CD4-positive, alpha-beta T cell treated with Interleukin-6 for 4 hours (primary cell): ENCODE data around the gene DPP10.
"Not testable (repeated sequence)": the region's sequence is repeated elsewhere in the genome, so short reads cannot be mapped to it uniquely, and the experiment has no call there.

Source experiments
- DNase-seq: peaks from one replicate; pipeline ENCODE4 v3.0.0-alpha.2; 2020; ENCODE audit warnings: mixed read lengths

Gene DPP10

GRCh38 chr2:115314119-115314518 is 871.7 kb downstream of the DPP10 start:
- DNase-seq, result no peak

- DNase-seq, result no peak
Observed at GRCh38 chr2:115327061-115327460, 884.6 kb downstream of the DPP10 start.

GRCh38 chr2:115359550-115359949 is 917.1 kb downstream of the DPP10 start:
- no peak for DNase-seq

- DNase-seq, result no peak
Observed at GRCh38 chr2:115364093-115364492, 921.7 kb downstream of the DPP10 start.

GRCh38 chr2:115369400-115369799 is 927.0 kb downstream of the DPP10 start:
- no peak for DNase-seq

GRCh38 chr2:115374981-115375380 is 932.5 kb downstream of the DPP10 start:
- no peak for DNase-seq

- DNase-seq, result no peak
Observed at GRCh38 chr2:115384399-115384798, 942.0 kb downstream of the DPP10 start.

- DNase-seq, result no peak
Observed at GRCh38 chr2:115386465-115386864, 944.0 kb downstream of the DPP10 start.

- DNase-seq, result no peak
Observed at GRCh38 chr2:115389024-115389423, 946.6 kb downstream of the DPP10 start.

- DNase-seq, result no peak
Observed at GRCh38 chr2:115389898-115390565, 947.6 kb downstream of the DPP10 start.

GRCh38 chr2:115396579-115396978 is 954.1 kb downstream of the DPP10 start:
- DNase-seq, result no peak

- DNase-seq, result no peak
Observed at GRCh38 chr2:115400940-115401339, 958.5 kb downstream of the DPP10 start.

GRCh38 chr2:115412501-115412900 is 970.1 kb downstream of the DPP10 start:
- no peak for DNase-seq

- DNase-seq, result no peak
Observed at GRCh38 chr2:115413791-115414190, 971.4 kb downstream of the DPP10 start.

GRCh38 chr2:115414466-115414865 is 972.0 kb downstream of the DPP10 start:
- no peak for DNase-seq

GRCh38 chr2:115422004-115422634 is 979.7 kb downstream of the DPP10 start:
- no peak for DNase-seq

- no peak for DNase-seq
Observed at GRCh38 chr2:115427436-115427835, 985.0 kb downstream of the DPP10 start.

- not testable (repeated sequence) for DNase-seq
Observed at GRCh38 chr2:115440746-115441145, 998.3 kb downstream of the DPP10 start.

- DNase-seq, result no peak
Observed at GRCh38 chr2:115443539-115444185, 1001.2 kb downstream of the DPP10 start.

GRCh38 chr2:115460008-115460407 is 1017.6 kb downstream of the DPP10 start:
- DNase-seq, result no peak

- no peak for DNase-seq
Observed at GRCh38 chr2:115480741-115481140, 1038.3 kb downstream of the DPP10 start.

- DNase-seq, result no peak
Observed at GRCh38 chr2:115481842-115482241, 1039.4 kb downstream of the DPP10 start.

GRCh38 chr2:115483666-115484065 is 1041.2 kb downstream of the DPP10 start:
- DNase-seq, result no peak

GRCh38 chr2:115484486-115484885 is 1042.0 kb downstream of the DPP10 start:
- no peak for DNase-seq
